CD4-positive, alpha-beta T cell treated with Interleukin-4 for 4 hours (primary cell): ENCODE results near the gene PEX12.
"Not testable (repeated sequence)": the region's sequence is repeated elsewhere in the genome, so short reads cannot be mapped to it uniquely, and the experiment has no call there.

Source experiments
- DNase-seq: peaks from one replicate; pipeline ENCODE4 v3.0.0-alpha.2; 2020

PEX12 gene

GRCh38 chr17:35535406-35535805 lies 43.0 kb downstream of the PEX12 start:
- not testable (repeated sequence) for DNase-seq

- DNase-seq, result no peak
Measured at GRCh38 chr17:35534576-35535093, 43.7 kb downstream of the PEX12 start.

GRCh38 chr17:35531160-35531559 lies 47.2 kb downstream of the PEX12 start:
- peak; percentile 65 for DNase-seq

- peak; percentile 46 for DNase-seq
Measured at GRCh38 chr17:35529866-35530265, 48.5 kb downstream of the PEX12 start.

GRCh38 chr17:35529326-35529725 lies 49.0 kb downstream of the PEX12 start:
- DNase-seq, result not testable (repeated sequence)
